ENCODE data around the gene HDAC6.

HDAC6 gene

DNA sequence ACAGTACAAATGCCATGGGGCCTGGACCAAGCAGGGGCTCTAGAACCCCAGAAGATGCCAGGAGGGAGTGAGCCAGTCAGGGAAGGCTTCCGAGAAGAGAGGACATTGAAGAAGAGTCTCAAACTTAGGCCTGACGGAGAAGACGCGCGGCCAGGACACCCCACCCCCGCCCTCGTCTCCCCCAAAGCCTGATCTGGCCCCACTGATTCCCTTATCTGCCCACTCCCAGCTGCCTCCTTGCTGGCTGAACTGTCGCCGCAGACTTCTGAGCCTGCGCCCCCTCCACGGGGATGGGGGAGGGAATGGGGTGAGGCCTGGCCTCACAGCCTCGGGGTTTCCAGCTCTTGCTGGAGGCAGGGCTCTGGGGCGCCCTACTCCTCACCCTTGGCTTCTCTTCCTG is 19.1 kb upstream of the HDAC6 start:
- H2AK5ac ChIP-seq (ENCODE audit: low read length): no peak overlapping the region
- no peaks in the 10 kb centered on the region for H3K9me3 ChIP-seq (ENCODE audit: insufficient read depth, low read depth, low read length)

GRCh38 chrX:48784726-48785125 is 17.1 kb upstream of the HDAC6 start:
- H2BK12ac ChIP-seq (ENCODE audit: low read length): no peak overlapping the region
- H3K4ac ChIP-seq (ENCODE audit: low read depth, low read length): no peak overlapping the region
- WGBS (ENCODE audit: extremely low coverage, insufficient coverage, insufficient read length): no CpG with 5 or more reads among the region's 3 CpGs
- H3K9ac ChIP-seq (ENCODE audit: low read length): no peak overlapping the region
- no peak overlapping the region for H2AFZ ChIP-seq (ENCODE audit: insufficient read depth, low read length, poor library complexity)
- H3K36me3 ChIP-seq (ENCODE audit: control insufficient read depth in 1 of 2, insufficient read depth in 2 of 2, low read length in 2 of 2): no peaks in the 10 kb centered on the region
- no peak overlapping the region for H2BK5ac ChIP-seq (ENCODE audit: low read depth, low read length, poor library complexity)
- no peak overlapping the region for H2BK120ac ChIP-seq (ENCODE audit: insufficient read depth, low read length, poor library complexity)
- no peak overlapping the region for H3K14ac ChIP-seq (ENCODE audit: low read length)
- H3K79me2 ChIP-seq (ENCODE audit: control insufficient read depth, insufficient read depth, low read length, poor library complexity): no peaks in the 10 kb centered on the region
- H3K27ac ChIP-seq (ENCODE audit: low read depth, low read length): no peak overlapping the region
- H3K23ac ChIP-seq (ENCODE audit: low read length): no peak overlapping the region
- H4K12ac ChIP-seq (ENCODE audit: low read depth, low read length): no peak overlapping the region
- no peaks in the 10 kb centered on the region for H3K27me3 ChIP-seq (ENCODE audit: insufficient read depth, low read length)
- no peak overlapping the region for H3K4me2 ChIP-seq (ENCODE audit: low read length)
- H3K9me3 ChIP-seq (ENCODE audit: insufficient read depth, low read depth, low read length): no peaks in the 10 kb centered on the region
- H4K8ac ChIP-seq (ENCODE audit: low read depth, low read length): no peak overlapping the region
- H3K4me1 ChIP-seq (ENCODE audit: control insufficient read depth in 1 of 2, insufficient read depth in 2 of 2, low read length in 2 of 2): no peaks in the 10 kb centered on the region
- H4K91ac ChIP-seq (ENCODE audit: low read depth, low read length): no peak overlapping the region
- H3K79me1 ChIP-seq (ENCODE audit: low read length): no peaks in the 10 kb centered on the region
- H3K18ac ChIP-seq (ENCODE audit: low read length): no peak overlapping the region
- H3K4me3 ChIP-seq (ENCODE audit: low read depth, low read length): no peak overlapping the region
- no peak overlapping the region for H2AK5ac ChIP-seq (ENCODE audit: low read length)
- DNase-seq: no peak

More for the DNA sequence above, 19.1 kb upstream of the HDAC6 start:
- Histone ChIP-seq H3K27ac (ENCODE audit: low read depth, low read length) (no peak overlapping the region), H4K12ac (ENCODE audit: low read depth, low read length) (no peak overlapping the region), H2BK5ac (ENCODE audit: low read depth, low read length, poor library complexity) (no peak overlapping the region), H4K91ac (ENCODE audit: low read depth, low read length) (no peak overlapping the region), H2AFZ (ENCODE audit: insufficient read depth, low read length, poor library complexity) (no peak overlapping the region), H3K14ac (ENCODE audit: low read length) (no peak overlapping the region), H3K79me1 (ENCODE audit: low read length) (no peaks in the 10 kb centered on the region), H2BK120ac (ENCODE audit: insufficient read depth, low read length, poor library complexity) (no peak overlapping the region), H3K4me3 (ENCODE audit: low read depth, low read length) (no peak overlapping the region), H2BK12ac (ENCODE audit: low read length) (no peak overlapping the region), H3K23ac (ENCODE audit: low read length) (no peak overlapping the region), H3K79me2 (ENCODE audit: control insufficient read depth, insufficient read depth, low read length, poor library complexity) (no peaks in the 10 kb centered on the region), H3K27me3 (ENCODE audit: insufficient read depth, low read length) (no peaks in the 10 kb centered on the region), H3K36me3 (ENCODE audit: control insufficient read depth in 1 of 2, insufficient read depth in 2 of 2, low read length in 2 of 2) (no peaks in the 10 kb centered on the region), H3K4ac (ENCODE audit: low read depth, low read length) (no peak overlapping the region), H3K9ac (ENCODE audit: low read length) (no peak overlapping the region), H4K8ac (ENCODE audit: low read depth, low read length) (no peak overlapping the region), H3K4me1 (ENCODE audit: control insufficient read depth in 1 of 2, insufficient read depth in 2 of 2, low read length in 2 of 2) (no peaks in the 10 kb centered on the region), H3K4me2 (ENCODE audit: low read length) (no peak overlapping the region), H3K18ac (ENCODE audit: low read length) (no peak overlapping the region)
- DNase-seq: no peak
- WGBS (ENCODE audit: extremely low coverage, insufficient coverage, insufficient read length): no CpG with 5 or more reads among the region's 13 CpGs

DNA sequence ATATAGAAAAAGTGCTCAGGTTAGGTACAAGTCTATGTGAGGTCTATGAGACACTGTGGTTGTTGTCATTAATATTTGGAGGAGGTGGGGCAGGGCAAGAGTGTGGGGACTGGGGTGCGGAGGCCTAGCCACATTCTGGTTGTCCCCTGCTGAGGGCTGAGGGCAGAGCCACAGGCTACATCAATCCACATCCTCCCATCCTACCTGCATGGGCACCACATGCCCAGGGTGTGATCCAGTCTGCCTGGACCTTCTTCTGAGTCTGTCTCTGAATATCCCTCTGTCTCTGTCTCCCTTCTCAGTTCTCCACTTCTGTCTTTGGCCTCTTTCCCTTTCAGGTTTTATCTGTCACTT is 16.7 kb upstream of the HDAC6 start:
- Histone ChIP-seq H3K9me3 (ENCODE audit: insufficient read depth, low read depth, low read length) (no peaks in the 10 kb centered on the region), H2BK12ac (ENCODE audit: low read length) (no peak overlapping the region), H2BK120ac (ENCODE audit: insufficient read depth, low read length, poor library complexity) (no peak overlapping the region), H3K4me3 (ENCODE audit: low read depth, low read length) (no peak overlapping the region), H2AK5ac (ENCODE audit: low read length) (no peak overlapping the region), H3K18ac (ENCODE audit: low read length) (no peak overlapping the region), H3K4me1 (ENCODE audit: control insufficient read depth in 1 of 2, insufficient read depth in 2 of 2, low read length in 2 of 2) (no peaks in the 10 kb centered on the region), H3K79me1 (ENCODE audit: low read length) (no peaks in the 10 kb centered on the region), H4K91ac (ENCODE audit: low read depth, low read length) (no peak overlapping the region), H2BK5ac (ENCODE audit: low read depth, low read length, poor library complexity) (no peak overlapping the region), H3K36me3 (ENCODE audit: control insufficient read depth in 1 of 2, insufficient read depth in 2 of 2, low read length in 2 of 2) (no peaks in the 10 kb centered on the region), H3K4ac (ENCODE audit: low read depth, low read length) (no peak overlapping the region), H4K8ac (ENCODE audit: low read depth, low read length) (no peak overlapping the region), H3K27ac (ENCODE audit: low read depth, low read length) (no peak overlapping the region), H4K12ac (ENCODE audit: low read depth, low read length) (no peak overlapping the region), H3K14ac (ENCODE audit: low read length) (no peak overlapping the region), H3K4me2 (ENCODE audit: low read length) (no peak overlapping the region), H3K27me3 (ENCODE audit: insufficient read depth, low read length) (no peaks in the 10 kb centered on the region), H3K23ac (ENCODE audit: low read length) (no peak overlapping the region), H3K79me2 (ENCODE audit: control insufficient read depth, insufficient read depth, low read length, poor library complexity) (no peaks in the 10 kb centered on the region), H2AFZ (ENCODE audit: insufficient read depth, low read length, poor library complexity) (no peak overlapping the region), H3K9ac (ENCODE audit: low read length) (no peak overlapping the region)
- DNase-seq: no peak
- no CpG with 5 or more reads among the region's 1 CpG for WGBS (ENCODE audit: extremely low coverage, insufficient coverage, insufficient read length)

DNA sequence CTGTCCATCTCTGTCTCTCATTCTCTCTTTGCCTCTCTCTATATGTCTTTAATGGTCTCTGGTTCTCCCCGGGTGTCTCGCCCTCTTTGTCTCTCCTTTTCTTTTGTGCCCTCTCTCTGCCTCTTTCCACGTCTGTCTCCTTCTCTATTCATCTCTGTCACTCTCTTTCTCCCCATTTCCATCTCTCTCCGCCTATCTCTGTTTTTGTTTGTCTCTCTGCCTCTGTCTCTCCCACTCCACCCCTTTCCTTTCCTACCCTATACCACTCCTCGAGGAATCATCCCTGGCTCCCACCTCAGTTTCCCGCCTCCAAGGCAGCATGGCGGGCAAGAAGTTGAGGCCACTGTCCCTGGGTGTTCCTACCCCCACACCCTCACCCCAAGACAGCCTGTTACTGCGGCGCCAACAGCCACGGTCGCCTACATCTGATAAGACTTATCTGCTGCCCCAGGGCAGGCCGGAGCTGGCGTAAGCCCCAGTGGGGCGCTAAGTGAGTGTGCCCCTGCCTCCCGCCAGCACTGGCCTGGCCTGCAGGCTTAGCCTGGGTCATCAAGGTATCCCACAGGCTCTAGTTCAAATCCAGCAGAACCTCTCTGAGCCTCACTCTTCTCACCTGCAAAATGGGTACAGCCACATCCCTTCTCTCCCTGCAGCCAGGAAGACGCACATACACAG is 16.2 kb upstream of the HDAC6 start:
- Histone ChIP-seq H3K9me3 (ENCODE audit: insufficient read depth, low read depth, low read length) (no peaks in the 10 kb centered on the region), H3K14ac (ENCODE audit: low read length) (no peak overlapping the region), H3K9ac (ENCODE audit: low read length) (no peak overlapping the region), H3K27me3 (ENCODE audit: insufficient read depth, low read length) (no peaks in the 10 kb centered on the region), H3K27ac (ENCODE audit: low read depth, low read length) (no peak overlapping the region), H3K4ac (ENCODE audit: low read depth, low read length) (no peak overlapping the region), H3K23ac (ENCODE audit: low read length) (no peak overlapping the region), H3K36me3 (ENCODE audit: control insufficient read depth in 1 of 2, insufficient read depth in 2 of 2, low read length in 2 of 2) (no peaks in the 10 kb centered on the region), H2AK5ac (ENCODE audit: low read length) (no peak overlapping the region), H4K12ac (ENCODE audit: low read depth, low read length) (no peak overlapping the region), H2AFZ (ENCODE audit: insufficient read depth, low read length, poor library complexity) (no peak overlapping the region), H3K79me1 (ENCODE audit: low read length) (no peaks in the 10 kb centered on the region), H4K8ac (ENCODE audit: low read depth, low read length) (no peak overlapping the region), H3K18ac (ENCODE audit: low read length) (no peak overlapping the region), H2BK5ac (ENCODE audit: low read depth, low read length, poor library complexity) (no peak overlapping the region), H3K4me3 (ENCODE audit: low read depth, low read length) (no peak overlapping the region), H3K4me2 (ENCODE audit: low read length) (no peak overlapping the region), H3K4me1 (ENCODE audit: control insufficient read depth in 1 of 2, insufficient read depth in 2 of 2, low read length in 2 of 2) (no peaks in the 10 kb centered on the region), H2BK12ac (ENCODE audit: low read length) (no peak overlapping the region), H2BK120ac (ENCODE audit: insufficient read depth, low read length, poor library complexity) (no peak overlapping the region), H3K79me2 (ENCODE audit: control insufficient read depth, insufficient read depth, low read length, poor library complexity) (no peaks in the 10 kb centered on the region), H4K91ac (ENCODE audit: low read depth, low read length) (no peak overlapping the region)
- DNase-seq: no peak
- no CpG with 5 or more reads among the region's 16 CpGs for WGBS (ENCODE audit: extremely low coverage, insufficient coverage, insufficient read length)
